ENCODE results near the gene CACNA1S.

CACNA1S gene

GRCh38 chr1:201077736-201078135 lies 34.5 kb downstream of the CACNA1S start:
- no peak for TF ChIP-seq CTCF (IDR thresholded peaks at IDR 0.05; ENCODE audit: insufficient read depth, missing control alignments)
- DNase-seq (ENCODE audit: insufficient read length, low spot score): no peak
- no peak for FAIRE-seq

- FAIRE-seq (no peak), DNase-seq (ENCODE audit: insufficient read length, low spot score) (no peak)
- TF ChIP-seq CTCF (IDR thresholded peaks at IDR 0.05; ENCODE audit: insufficient read depth, missing control alignments): no peak
These were observed 35.1 kb downstream of the CACNA1S start for GRCh38 chr1:201077116-201077515.

GRCh38 chr1:201076092-201076491 lies 36.1 kb downstream of the CACNA1S start:
- DNase-seq (ENCODE audit: insufficient read length, low spot score): no peak
- no peak for FAIRE-seq
- no peak for TF ChIP-seq CTCF (IDR thresholded peaks at IDR 0.05; ENCODE audit: insufficient read depth, missing control alignments)

GRCh38 chr1:201074018-201074417 lies 38.2 kb downstream of the CACNA1S start:
- no peak for TF ChIP-seq CTCF (IDR thresholded peaks at IDR 0.05; ENCODE audit: insufficient read depth, missing control alignments)
- FAIRE-seq (no peak), DNase-seq (ENCODE audit: insufficient read length, low spot score) (no peak)

GRCh38 chr1:201072922-201073321 lies 39.3 kb downstream of the CACNA1S start:
- TF ChIP-seq CTCF (IDR thresholded peaks at IDR 0.05; ENCODE audit: insufficient read depth, missing control alignments): no peak
- DNase-seq (ENCODE audit: insufficient read length, low spot score): no peak
- no peak for FAIRE-seq

GRCh38 chr1:201072149-201072548 lies 40.1 kb downstream of the CACNA1S start:
- TF ChIP-seq CTCF (IDR thresholded peaks at IDR 0.05; ENCODE audit: insufficient read depth, missing control alignments): no peak
- FAIRE-seq (no peak), DNase-seq (ENCODE audit: insufficient read length, low spot score) (no peak)

- no peak for FAIRE-seq
- DNase-seq (ENCODE audit: insufficient read length, low spot score): no peak
- TF ChIP-seq CTCF (IDR thresholded peaks at IDR 0.05; ENCODE audit: insufficient read depth, missing control alignments): no peak
These were observed 42.6 kb downstream of the CACNA1S start for GRCh38 chr1:201069636-201070035.
